PFSK-1 (cell line): Measurements from ENCODE around the gene IFITM2.

Experiments
- FOXP2 ChIP-seq: optimal IDR thresholded peaks from 2 replicates; pipeline ENCODE3; 2011; ENCODE audit warnings: borderline replicate concordance, control low read depth, inconsistent platforms; ENCODE audit not compliant: insufficient read depth; ENCODE audit errors: extremely low read length, extremely low read depth
- POLR2AphosphoS5 ChIP-seq: IDR thresholded peaks from 2 replicates; pipeline ENCODE4 v1.6.1; 2012; ENCODE audit warnings: low read depth, mild to moderate bottlenecking, control low read depth, low read length, moderate library complexity
- REST ChIP-seq, 2 experiments: IDR thresholded peaks; 2 replicates each; pipeline versions ENCODE4 v1.6.1 to v1.8.0; 2011 to 2012; ENCODE audit warnings: low read depth in 2 of 2, low read length in 2 of 2, control low read depth in 1 of 2, inconsistent platforms in 1 of 2, mild to moderate bottlenecking in 1 of 2, moderate library complexity in 1 of 2; ENCODE audit not compliant: insufficient read depth in 1 of 2
- SIN3A ChIP-seq: IDR thresholded peaks from 2 replicates; pipeline ENCODE4 v1.6.1; 2012; ENCODE audit warnings: mild to moderate bottlenecking, low read length, moderate library complexity, borderline replicate concordance; ENCODE audit not compliant: insufficient read depth
- TAF1 ChIP-seq: IDR thresholded peaks from 2 replicates; pipeline ENCODE4 v1.6.1; 2012; ENCODE audit warnings: low read length, control low read depth, borderline replicate concordance; ENCODE audit not compliant: insufficient read depth

Gene IFITM2

GRCh38 chr11:324156-324555, 16.5 kb downstream of the IFITM2 start:
- no peak for TF ChIP-seq SIN3A
- TF ChIP-seq POLR2AphosphoS5: no peak
- no peak for TF ChIP-seq REST (IDR thresholded peaks at IDR 0.05; ENCODE audit: insufficient read depth in 1 of 2, low read depth in 2 of 2, low read length in 2 of 2)
- no peak for TF ChIP-seq TAF1
- TF ChIP-seq FOXP2: no peak

- TF ChIP-seq REST (IDR thresholded peaks at IDR 0.05; ENCODE audit: insufficient read depth in 1 of 2, low read depth in 2 of 2, low read length in 2 of 2) (no peak), FOXP2 (no peak), SIN3A (no peak), POLR2AphosphoS5 (no peak), TAF1 (no peak)
Observed at GRCh38 chr11:325796-326591, 18.4 kb downstream of the IFITM2 start.

- TF ChIP-seq FOXP2 (no peak), SIN3A (no peak), TAF1 (no peak), POLR2AphosphoS5 (no peak), REST (IDR thresholded peaks at IDR 0.05; ENCODE audit: insufficient read depth in 1 of 2, low read depth in 2 of 2, low read length in 2 of 2) (no peak)
Observed at GRCh38 chr11:326592-326841, 18.9 kb downstream of the IFITM2 start.

- TF ChIP-seq TAF1 (no peak), POLR2AphosphoS5 (0 out of 2 replicates have a peak, but pooled peaks have one; percentile 33), SIN3A (no peak), FOXP2 (peak; percentile 76), REST (IDR thresholded peaks at IDR 0.05; ENCODE audit: insufficient read depth in 1 of 2, low read depth in 2 of 2, low read length in 2 of 2) (no peak)
Observed at GRCh38 chr11:326842-327580, 19.4 kb downstream of the IFITM2 start.
